Ovary (tissue), 3 donors: Measurements from ENCODE around the gene HMGA1.

Experiments
- EP300 ChIP-seq: sonication (generic); formaldehyde crosslinking; IDR thresholded peaks from one replicate; pipeline ENCODE4 v1.6.1; 2017; ENCODE audit warnings: antibody characterized with exemption
- POLR2A ChIP-seq: fragments of 450-650 bp; IDR thresholded peaks from one replicate; pipeline ENCODE4 v1.6.1; 2017; ENCODE audit warnings: antibody characterized with exemption, mild to moderate bottlenecking, moderate library complexity
- TF ChIP-seq, protein P1 (sequence below), 3 donors: fragments of 450-650 bp in 2 of 3; fragments of 200-600 bp in 1 of 3; IDR thresholded peaks; one replicate each; pipeline versions ENCODE4 v1.5.1 to v1.8.0; 2016 to 2022; ENCODE audit warnings: antibody characterized with exemption in 3 of 3, mild to moderate bottlenecking in 1 of 3
- donor health status: DM: no; HTN: no; CAD: no.

DNA sequence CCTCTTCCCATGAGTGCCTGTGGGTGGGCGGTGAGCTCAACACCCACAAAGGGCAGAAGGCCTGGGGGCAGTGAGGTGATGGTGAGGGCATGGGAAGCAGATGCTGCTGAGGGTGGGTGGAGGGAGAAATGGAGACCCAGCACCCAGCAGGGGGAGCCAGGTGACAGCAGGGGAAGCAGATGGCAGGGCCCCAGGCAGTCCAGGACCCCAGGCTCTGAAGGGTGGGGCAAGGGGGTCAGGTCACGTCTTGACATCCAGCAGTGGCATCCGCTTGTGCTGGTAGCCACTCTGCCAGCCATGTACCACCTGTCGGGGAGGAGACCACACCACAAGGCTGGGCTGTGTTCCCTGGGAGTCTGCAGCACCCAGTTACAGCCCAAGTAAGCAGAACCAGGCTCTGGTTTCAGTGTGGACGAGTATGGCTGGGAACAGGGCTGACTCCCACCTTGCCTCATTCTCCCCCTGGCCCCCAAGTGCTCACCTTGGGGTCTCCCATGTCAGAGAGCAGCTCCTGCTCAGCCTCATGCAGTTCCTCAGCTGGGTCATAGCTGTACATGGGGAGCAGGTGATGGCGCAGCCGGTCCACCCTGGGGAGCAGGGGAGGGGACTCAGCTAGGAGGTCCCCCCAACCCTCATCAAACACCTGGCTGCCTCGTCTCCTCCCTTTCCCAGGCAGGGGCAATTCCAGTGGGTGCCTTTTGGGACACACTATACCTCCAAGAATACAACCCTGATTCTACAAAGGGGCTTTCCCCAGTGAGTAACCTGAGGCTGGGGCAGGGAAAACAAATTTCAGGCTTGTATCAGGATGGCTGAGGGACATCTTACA lies 10.1 kb downstream of the HMGA1 start:
- TF ChIP-seq EP300 (no peak), POLR2A (no peak)
- TF ChIP-seq, protein P1, sequence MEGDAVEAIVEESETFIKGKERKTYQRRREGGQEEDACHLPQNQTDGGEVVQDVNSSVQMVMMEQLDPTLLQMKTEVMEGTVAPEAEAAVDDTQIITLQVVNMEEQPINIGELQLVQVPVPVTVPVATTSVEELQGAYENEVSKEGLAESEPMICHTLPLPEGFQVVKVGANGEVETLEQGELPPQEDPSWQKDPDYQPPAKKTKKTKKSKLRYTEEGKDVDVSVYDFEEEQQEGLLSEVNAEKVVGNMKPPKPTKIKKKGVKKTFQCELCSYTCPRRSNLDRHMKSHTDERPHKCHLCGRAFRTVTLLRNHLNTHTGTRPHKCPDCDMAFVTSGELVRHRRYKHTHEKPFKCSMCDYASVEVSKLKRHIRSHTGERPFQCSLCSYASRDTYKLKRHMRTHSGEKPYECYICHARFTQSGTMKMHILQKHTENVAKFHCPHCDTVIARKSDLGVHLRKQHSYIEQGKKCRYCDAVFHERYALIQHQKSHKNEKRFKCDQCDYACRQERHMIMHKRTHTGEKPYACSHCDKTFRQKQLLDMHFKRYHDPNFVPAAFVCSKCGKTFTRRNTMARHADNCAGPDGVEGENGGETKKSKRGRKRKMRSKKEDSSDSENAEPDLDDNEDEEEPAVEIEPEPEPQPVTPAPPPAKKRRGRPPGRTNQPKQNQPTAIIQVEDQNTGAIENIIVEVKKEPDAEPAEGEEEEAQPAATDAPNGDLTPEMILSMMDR (IDR thresholded peaks at IDR 0.05): peak in 1 of 3 donors; percentile 9
